ENCODE measurements around the gene FBXO9. TPM values are rescaled to one million over a fixed set of nuclear protein-coding genes. Genes with fewer than 3 reads are reported as not detected.

The FBXO9 gene
- polyA plus RNA-seq, 1 experiment: 83.5 TPM

DNA sequence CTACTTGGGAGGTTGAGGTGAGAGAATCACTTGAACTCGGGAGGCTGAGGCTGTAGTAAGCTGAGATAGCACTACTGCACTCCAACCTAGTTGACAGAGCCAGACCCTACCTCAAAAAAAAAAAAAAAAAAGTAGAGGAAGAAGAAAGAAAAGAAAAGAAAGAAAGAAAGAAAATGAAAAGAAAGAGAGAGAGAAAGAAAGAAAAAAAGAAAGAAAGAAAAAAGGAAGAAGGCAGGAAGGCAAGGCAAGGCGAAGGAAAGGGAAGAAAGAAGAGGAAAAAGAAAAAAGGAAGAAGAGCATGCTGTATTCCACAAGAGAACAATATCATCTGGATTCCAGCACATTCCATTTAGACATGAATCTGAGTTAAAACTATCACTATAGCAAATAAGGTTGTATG is 79.6 kb downstream of the FBXO9 start:
- TF ChIP-seq, protein P1, sequence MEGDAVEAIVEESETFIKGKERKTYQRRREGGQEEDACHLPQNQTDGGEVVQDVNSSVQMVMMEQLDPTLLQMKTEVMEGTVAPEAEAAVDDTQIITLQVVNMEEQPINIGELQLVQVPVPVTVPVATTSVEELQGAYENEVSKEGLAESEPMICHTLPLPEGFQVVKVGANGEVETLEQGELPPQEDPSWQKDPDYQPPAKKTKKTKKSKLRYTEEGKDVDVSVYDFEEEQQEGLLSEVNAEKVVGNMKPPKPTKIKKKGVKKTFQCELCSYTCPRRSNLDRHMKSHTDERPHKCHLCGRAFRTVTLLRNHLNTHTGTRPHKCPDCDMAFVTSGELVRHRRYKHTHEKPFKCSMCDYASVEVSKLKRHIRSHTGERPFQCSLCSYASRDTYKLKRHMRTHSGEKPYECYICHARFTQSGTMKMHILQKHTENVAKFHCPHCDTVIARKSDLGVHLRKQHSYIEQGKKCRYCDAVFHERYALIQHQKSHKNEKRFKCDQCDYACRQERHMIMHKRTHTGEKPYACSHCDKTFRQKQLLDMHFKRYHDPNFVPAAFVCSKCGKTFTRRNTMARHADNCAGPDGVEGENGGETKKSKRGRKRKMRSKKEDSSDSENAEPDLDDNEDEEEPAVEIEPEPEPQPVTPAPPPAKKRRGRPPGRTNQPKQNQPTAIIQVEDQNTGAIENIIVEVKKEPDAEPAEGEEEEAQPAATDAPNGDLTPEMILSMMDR (IDR thresholded peaks at IDR 0.05; ENCODE audit: insufficient read depth, low read depth, low read length): no peak
- ChIA-PET POLR2A (no interaction called here), CTCF (no interaction called here)
- peaks cover 4% of the 10 kb centered on the region for H3K27me3 ChIP-seq (ENCODE audit: control insufficient read depth, insufficient read depth, low read length)
- H3K36me3 ChIP-seq (ENCODE audit: control insufficient read depth, insufficient read depth, low read length): no peaks in the 10 kb centered on the region
- no peak overlapping the region for H3K4me3 ChIP-seq (ENCODE audit: low read depth, low read length)
- DNase-seq (ENCODE audit: low read depth): no peak

- POLR2A ChIA-PET: no interaction called here
- Histone ChIP-seq H3K4me3 (ENCODE audit: low read depth, low read length) (no peak within 1 kb of the TSS), H3K36me3 (ENCODE audit: control insufficient read depth, insufficient read depth, low read length) (no peaks in the 10 kb centered on the region), H3K27me3 (ENCODE audit: control insufficient read depth, insufficient read depth, low read length) (peaks cover 4% of the 10 kb centered on the region; the same call in 1 of the 2 replicates)
- CTCF ChIA-PET: no interaction called here
- TF ChIP-seq, protein P1 (IDR thresholded peaks at IDR 0.05; ENCODE audit: insufficient read depth, low read depth, low read length): no peak
- no peak for DNase-seq (ENCODE audit: low read depth)
These were observed 83.5 kb downstream of the FBXO9 start, which contains the start of gene GCM1 for GRCh38 chr6:53148684-53149083. Gene GCM1 (minus strand): TSS chr6:53148841. CDS start chr6:53145632, 3,209 bp downstream.

Small RNAs within 50 kb of the gene (small RNA-seq; reads per million reads assigned to genes)
- gene RN7SL244P (ENCODE audit: insufficient read length, low read depth, low replicate concordance): not detected

Other genes with a start within 250 kb of the FBXO9 start
- gene GSTA5, start 224.6 kb upstream of the FBXO9 start, polyA plus RNA-seq (2011; rRNA removed): not detected in 2 replicates
- gene GSTA3, start 155.7 kb upstream of the FBXO9 start, polyA plus RNA-seq (2011; rRNA removed): not detected in 2 replicates
- 20.9 and 35.1 TPM in 2 replicates for gene GSTA4, start 70.1 kb upstream of the FBXO9 start, polyA plus RNA-seq (2011; rRNA removed)
- gene CILK1, start 3.6 kb upstream of the FBXO9 start, polyA plus RNA-seq (2011; rRNA removed): 12.9 and 15.2 TPM in 2 replicates
- not detected in 2 replicates for gene GCM1, start 83.4 kb downstream of the FBXO9 start, polyA plus RNA-seq (2011; rRNA removed)